Measurements from ENCODE around the gene B4GALT2. TPM values are rescaled to one million over a fixed set of nuclear protein-coding genes. Genes with fewer than 3 reads are reported as not detected.
A peak's percentile ranks its signal among the peaks of the same experiment; 100 is the strongest.

The B4GALT2 gene
- total and polyA plus RNA-seq, 10 of the 15 experiments (the other 5 are each of a cell fraction or from before 2014, with no cell fraction given), result 0.98 to 61.0 (median 23.4) TPM

GRCh38 chr1:43930168-43930948, 48.7 kb upstream of the B4GALT2 start:
- in situ Hi-C loops (cut with MboI), result loop anchor here (5.0 kb wide), 1 partner anchor 168 kb away; no protein-coding TSS in a partner anchor
- no peaks in the 10 kb centered on the region for H4K20me1 ChIP-seq (ENCODE audit: control insufficient read depth, insufficient read depth)
- H3K4me1 ChIP-seq (ENCODE audit: control insufficient read depth, insufficient read depth, low read length), result peaks cover 11% of the 10 kb centered on the region
- no peak overlapping the region for H3K4me2 ChIP-seq (ENCODE audit: control insufficient read depth, insufficient read depth)
- no peak for DNase-seq (ENCODE audit: low read depth, low spot score)
- peak; percentile 39 for ATAC-seq
- intact Hi-C loops (cut with micrococcal nuclease; ENCODE audit: unreplicated experiment), result loop anchor here (5.0 kb wide), 1 partner anchor 93 kb away; no protein-coding TSS in a partner anchor
- 91% methylated on average over 10 of the region's 10 CpGs for WGBS (ENCODE audit: insufficient coverage, insufficient replicate concordance, low lambda C conversion rate, missing lambda C conversion rate)
- BruUV-seq (replicated peaks), result no TSS peak
- no peaks in the 10 kb centered on the region for H3K27me3 ChIP-seq (replicated peaks in 1 of 2; ENCODE audit: control insufficient read depth in 2 of 2, insufficient read depth in 2 of 2, low read length in 1 of 2)
- no peaks in the 10 kb centered on the region for H3K36me3 ChIP-seq (ENCODE audit: control insufficient read depth in 2 of 2, insufficient read depth in 2 of 2, low read length in 1 of 2)
- POLR2A ChIA-PET, result interaction anchor here (0.5 to 1.1 kb wide), 2 partner anchors 167 to 170 kb away, joined by 3 read pairs; no protein-coding TSS in a partner anchor
- TF ChIP-seq CTCF (IDR thresholded peaks at IDR 0.05 in 2 of 3, conservative IDR thresholded peaks at IDR 0.05 in 1 of 3; ENCODE audit: control insufficient read depth in 2 of 3, extremely low read depth in 1 of 3, insufficient read depth in 1 of 3, low read depth in 3 of 3, low read length in 3 of 3) (peak; percentile 42 to 65 (median 63)), KDM1A (IDR thresholded peaks at IDR 0.05; ENCODE audit: borderline replicate concordance) (no peak), SMC3 (IDR thresholded peaks at IDR 0.05; ENCODE audit: borderline replicate concordance, low read length) (peak; percentile 47; the same call in 1 of the 2 replicates), MTA2 (IDR thresholded peaks at IDR 0.05; ENCODE audit: low read depth) (no peak), DPF2 (IDR thresholded peaks at IDR 0.05) (no peak), JUND (IDR thresholded peaks at IDR 0.05; ENCODE audit: low read depth, low read length) (no peak), TCF12 (IDR thresholded peaks at IDR 0.05; ENCODE audit: low read depth, low read length) (no peak), SP1 (IDR thresholded peaks at IDR 0.05; ENCODE audit: low read depth, low read length) (no peak), WRNIP1 (IDR thresholded peaks at IDR 0.05; ENCODE audit: borderline replicate concordance, low read depth, low read length) (no peak), CHD4 (IDR thresholded peaks at IDR 0.05) (no peak), RB1 (IDR thresholded peaks at IDR 0.05; ENCODE audit: borderline replicate concordance) (no peak), EED (IDR thresholded peaks at IDR 0.05; ENCODE audit: low read depth) (no peak), BCLAF1 (IDR thresholded peaks at IDR 0.05) (no peak)
- no peak overlapping the region for H3K4me3 ChIP-seq
- no peak for FAIRE-seq
- H3K27ac ChIP-seq (ENCODE audit: control insufficient read depth, insufficient read depth), result no peak overlapping the region
- no peak overlapping the region for H3K9ac ChIP-seq (ENCODE audit: control insufficient read depth, insufficient read depth, low read length)
- no peak overlapping the region for H2AFZ ChIP-seq (ENCODE audit: control insufficient read depth, low read depth, low read length)
- CTCF ChIA-PET, result interaction anchor here (0.6 to 19.3 kb wide), 11 partner anchors 10 to 703 kb away, joined by 3 to 1117 read pairs (median 3); no protein-coding TSS in a partner anchor
- RAD21 ChIA-PET (ENCODE audit: unreplicated experiment), result interaction anchor here (0.9 to 13.3 kb wide), 4 partner anchors 15 to 164 kb away, joined by 3 to 587 read pairs (median 4); no protein-coding TSS in a partner anchor
- H3K9me3 ChIP-seq (replicated peaks; ENCODE audit: control insufficient read depth, insufficient read depth, low read length), result no peaks in the 10 kb centered on the region
- no peaks in the 10 kb centered on the region for H3K79me2 ChIP-seq (ENCODE audit: control insufficient read depth, insufficient read depth, low read length)
- SMC1A ChIA-PET (ENCODE audit: uncharacterized antibody, unreplicated experiment), result interaction anchor here (1.0 to 6.1 kb wide), 3 partner anchors 15 to 166 kb away, joined by 3 to 65 read pairs (median 8); no protein-coding TSS in a partner anchor

Data from GM12878 (cell line).